ENCODE measurements around the gene REEP2. TPM values are rescaled to one million over a fixed set of nuclear protein-coding genes. Genes with fewer than 3 reads are reported as not detected.
A peak's percentile ranks its signal among the peaks of the same experiment; 100 is the strongest.

REEP2 gene
- total RNA-seq, 1 experiment from 2014 or later: 8.4 TPM

DNA sequence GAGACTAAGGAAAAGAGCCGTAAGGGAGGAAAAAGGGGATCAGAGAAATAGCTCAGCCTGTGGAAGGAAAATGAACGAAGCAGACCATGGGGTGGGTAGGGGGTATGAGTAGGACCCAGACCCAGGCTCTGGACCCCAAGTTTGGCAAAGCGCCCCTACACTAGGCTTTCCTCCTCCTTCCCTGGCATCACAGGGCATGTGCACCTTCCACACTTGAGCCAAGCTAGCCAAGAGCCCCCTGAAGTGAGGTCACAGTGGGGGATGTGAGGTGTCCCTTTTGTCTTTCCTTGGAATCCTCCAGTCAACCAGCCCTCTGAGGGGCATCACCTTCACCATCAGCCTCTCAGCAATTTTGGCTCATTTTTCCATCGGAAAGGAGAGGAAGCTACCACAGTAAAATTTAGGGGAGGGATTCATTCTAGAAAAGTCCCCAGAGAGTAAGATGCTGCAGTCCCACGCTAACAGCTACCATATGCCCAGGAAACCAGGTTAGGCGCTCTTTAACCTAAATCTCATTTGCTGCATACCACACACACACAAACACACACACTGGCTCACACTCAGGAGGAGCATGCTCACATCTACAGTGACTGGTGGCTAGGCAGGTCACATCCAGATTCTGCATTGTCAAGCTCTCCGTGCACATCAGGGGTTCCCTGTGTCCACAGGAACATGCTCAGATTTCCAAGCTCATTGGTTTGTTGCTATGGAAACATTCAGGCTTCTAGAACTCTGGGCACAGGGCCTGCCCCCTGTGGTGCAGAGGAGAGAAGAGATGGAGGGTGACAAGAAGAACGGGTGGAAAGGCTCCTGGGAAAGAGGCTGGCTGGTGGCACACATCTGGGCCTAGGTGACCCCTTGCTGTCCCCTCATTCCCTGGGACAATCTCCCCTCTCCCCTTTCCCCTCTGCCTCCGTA, 9.9 kb downstream of the REEP2 start:
- Histone ChIP-seq H3K27ac (ENCODE audit: low read depth, low read length, poor library complexity, severe bottlenecking) (peak overlapping the region; percentile 73), H3K4me3 (ENCODE audit: low read depth, low read length, poor library complexity, severe bottlenecking) (no peak overlapping the region), H3K4me1 (ENCODE audit: insufficient read depth, low read length, poor library complexity, severe bottlenecking) (peaks cover 23% of the 10 kb centered on the region), H3K27me3 (replicated peaks; ENCODE audit: insufficient read depth, low read depth, low read length, poor library complexity) (no peaks in the 10 kb centered on the region), H3K36me3 (ENCODE audit: insufficient read depth, low read length, poor library complexity, severe bottlenecking) (no peaks in the 10 kb centered on the region), H3K9me3 (ENCODE audit: low read depth, low read length, poor library complexity, severe bottlenecking) (no peaks in the 10 kb centered on the region)
- intact Hi-C loops (cut with micrococcal nuclease; ENCODE audit: unreplicated experiment): no loop called here
- no peak for TF ChIP-seq EZH2 (IDR thresholded peaks at IDR 0.05; ENCODE audit: borderline replicate concordance, low read depth, low read length, poor library complexity, severe bottlenecking)
- TF ChIP-seq, protein P1, sequence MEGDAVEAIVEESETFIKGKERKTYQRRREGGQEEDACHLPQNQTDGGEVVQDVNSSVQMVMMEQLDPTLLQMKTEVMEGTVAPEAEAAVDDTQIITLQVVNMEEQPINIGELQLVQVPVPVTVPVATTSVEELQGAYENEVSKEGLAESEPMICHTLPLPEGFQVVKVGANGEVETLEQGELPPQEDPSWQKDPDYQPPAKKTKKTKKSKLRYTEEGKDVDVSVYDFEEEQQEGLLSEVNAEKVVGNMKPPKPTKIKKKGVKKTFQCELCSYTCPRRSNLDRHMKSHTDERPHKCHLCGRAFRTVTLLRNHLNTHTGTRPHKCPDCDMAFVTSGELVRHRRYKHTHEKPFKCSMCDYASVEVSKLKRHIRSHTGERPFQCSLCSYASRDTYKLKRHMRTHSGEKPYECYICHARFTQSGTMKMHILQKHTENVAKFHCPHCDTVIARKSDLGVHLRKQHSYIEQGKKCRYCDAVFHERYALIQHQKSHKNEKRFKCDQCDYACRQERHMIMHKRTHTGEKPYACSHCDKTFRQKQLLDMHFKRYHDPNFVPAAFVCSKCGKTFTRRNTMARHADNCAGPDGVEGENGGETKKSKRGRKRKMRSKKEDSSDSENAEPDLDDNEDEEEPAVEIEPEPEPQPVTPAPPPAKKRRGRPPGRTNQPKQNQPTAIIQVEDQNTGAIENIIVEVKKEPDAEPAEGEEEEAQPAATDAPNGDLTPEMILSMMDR (conservative IDR thresholded peaks at IDR 0.05; ENCODE audit: low read depth, low read length): no peak
- ChIA-PET CTCF (interaction anchor here (0.6 to 2.3 kb wide), 9 partner anchors 10 to 579 kb away, joined by 3 to 27 read pairs (median 4); partner anchors contain the start of genes EGR1 and REEP2), POLR2A (ENCODE audit: low non-redundant PET) (interaction anchor here (0.5 to 0.6 kb wide), 3 partner anchors 15 to 102 kb away, joined by 5 to 10 read pairs (median 8); no protein-coding TSS in a partner anchor)
- BruUV-seq (replicated peaks): no TSS peak
- DNase-seq (ENCODE audit: low spot score): peak; percentile 95

GRCh38 chr5:138449501-138450239, 10.8 kb downstream of the REEP2 start:
- CTCF ChIA-PET: interaction anchor here (0.6 to 2.3 kb wide), 11 partner anchors 8 to 143 kb away, joined by 3 to 27 read pairs (median 3); partner anchors contain the start of genes EGR1 and REEP2
- BruUV-seq (replicated peaks): no TSS peak
- Histone ChIP-seq H3K27ac (ENCODE audit: low read depth, low read length, poor library complexity, severe bottlenecking) (peak overlapping the region; percentile 73), H3K36me3 (ENCODE audit: insufficient read depth, low read length, poor library complexity, severe bottlenecking) (no peaks in the 10 kb centered on the region), H3K27me3 (replicated peaks; ENCODE audit: insufficient read depth, low read depth, low read length, poor library complexity) (no peaks in the 10 kb centered on the region), H3K9me3 (ENCODE audit: low read depth, low read length, poor library complexity, severe bottlenecking) (no peaks in the 10 kb centered on the region), H3K4me3 (ENCODE audit: low read depth, low read length, poor library complexity, severe bottlenecking) (peak overlapping the region; percentile 31), H3K4me1 (ENCODE audit: insufficient read depth, low read length, poor library complexity, severe bottlenecking) (peaks cover 23% of the 10 kb centered on the region)
- TF ChIP-seq, protein P1 (conservative IDR thresholded peaks at IDR 0.05; ENCODE audit: low read depth, low read length): peak; percentile 97
- TF ChIP-seq EZH2 (IDR thresholded peaks at IDR 0.05; ENCODE audit: borderline replicate concordance, low read depth, low read length, poor library complexity, severe bottlenecking): no peak
- POLR2A ChIA-PET (ENCODE audit: low non-redundant PET): interaction anchor here (0.5 to 1.0 kb wide), 3 partner anchors 14 to 101 kb away, joined by 3 to 10 read pairs (median 8); no protein-coding TSS in a partner anchor
- DNase-seq (ENCODE audit: low spot score): peak; percentile 92
- intact Hi-C loops (cut with micrococcal nuclease; ENCODE audit: unreplicated experiment): loop anchor here (1.0 to 5.0 kb wide), 2 partner anchors 54 to 98 kb away; no protein-coding TSS in a partner anchor

GRCh38 chr5:138450971-138451370, 12.1 kb downstream of the REEP2 start:
- Histone ChIP-seq H3K4me3 (ENCODE audit: low read depth, low read length, poor library complexity, severe bottlenecking) (no peak overlapping the region), H3K4me1 (ENCODE audit: insufficient read depth, low read length, poor library complexity, severe bottlenecking) (peaks cover 23% of the 10 kb centered on the region), H3K36me3 (ENCODE audit: insufficient read depth, low read length, poor library complexity, severe bottlenecking) (no peaks in the 10 kb centered on the region), H3K9me3 (ENCODE audit: low read depth, low read length, poor library complexity, severe bottlenecking) (no peaks in the 10 kb centered on the region), H3K27ac (ENCODE audit: low read depth, low read length, poor library complexity, severe bottlenecking) (no peak overlapping the region), H3K27me3 (replicated peaks; ENCODE audit: insufficient read depth, low read depth, low read length, poor library complexity) (no peaks in the 10 kb centered on the region)
- no peak for DNase-seq (ENCODE audit: low spot score)
- intact Hi-C loops (cut with micrococcal nuclease; ENCODE audit: unreplicated experiment): loop anchor here (1.0 to 5.0 kb wide), 2 partner anchors 52 to 96 kb away; no protein-coding TSS in a partner anchor
- no TSS peak for BruUV-seq (replicated peaks)
- TF ChIP-seq, protein P1 (conservative IDR thresholded peaks at IDR 0.05; ENCODE audit: low read depth, low read length): no peak
- TF ChIP-seq EZH2 (IDR thresholded peaks at IDR 0.05; ENCODE audit: borderline replicate concordance, low read depth, low read length, poor library complexity, severe bottlenecking): no peak
- ChIA-PET POLR2A (ENCODE audit: low non-redundant PET) (interaction anchor here (0.6 to 0.7 kb wide), 2 partner anchors 108 to 837 kb away, joined by 5 to 8 read pairs; no protein-coding TSS in a partner anchor), CTCF (interaction anchor here (0.6 to 2.3 kb wide), 2 partner anchors 53 to 101 kb away, joined by 3 to 27 read pairs; no protein-coding TSS in a partner anchor)
